HCT116 (cell line): ENCODE data around the gene ST6GALNAC4. TPM values are rescaled to one million over a fixed set of nuclear protein-coding genes. Genes with fewer than 3 reads are reported as not detected.

Experiments used
- ATAC-seq: fragments of 200-7000 bp; cut with Tn5 transposase; 2 replicates; pipeline ENCODE4 v1.9.1; 2020; ENCODE audit warnings: mild to moderate bottlenecking, moderate library complexity
- BruUV-seq: library from RNA; stranded (reverse); fragments of 400-500 nt; replicated peaks from 2 replicates; lab custom pipeline; 2021; lab: Mats Ljungman, UMichigan
- CTCF ChIA-PET: fragments of 300-600 bp; sonication (Branson Sonifier 250); formaldehyde crosslinking; loops from one replicate; lab custom pipeline; 2021; ENCODE audit warnings: antibody characterized with exemption; lab: Charles Lee
- POLR2A ChIA-PET: fragments of 300-600, 350-600 bp; sonication (Branson Sonifier 250); formaldehyde crosslinking; loops from one replicate; lab custom pipeline; 2021; ENCODE audit warnings: antibody characterized with exemption; lab: Charles Lee
- RAD21 ChIA-PET, 2 experiments: fragments of 300-600 bp; sonication (Branson Sonifier 250); formaldehyde crosslinking; loops; one replicate each; lab custom pipeline; 2023; ENCODE audit warnings: low total read pairs in 2 of 2; ENCODE audit not compliant: uncharacterized antibody in 2 of 2, unreplicated experiment in 2 of 2, low non-redundant PET in 1 of 2; lab: Charles Lee
- DNase-seq: peaks from one replicate; pipeline ENCODE4 v3.0.0-alpha.2; 2010; ENCODE audit warnings: low read depth, low spot score
- H2AFZ ChIP-seq: fragments of 200-600 bp; shearing (Covaris generic), sonication (generic); 2 replicates; pipeline ENCODE4 v1.6.1; 2017; ENCODE audit warnings: low read depth, mixed run types, mixed read lengths, antibody characterized with exemption, low read length; ENCODE audit not compliant: poor library complexity, severe bottlenecking
- H3K27ac ChIP-seq: 2 replicates; pipeline ENCODE4 v1.5.1; 2012; ENCODE audit warnings: low read depth, low read length
- H3K27me3 ChIP-seq: fragments of 200-600 bp; sonication (generic); 2 replicates; pipeline ENCODE4 v1.6.1; 2016; ENCODE audit warnings: mixed run types, low read length, mixed read lengths; ENCODE audit not compliant: insufficient read depth
- H3K36me3 ChIP-seq, 2 experiments: fragments of 200-500 bp in 1 of 2; fragments of 200-600 bp in 1 of 2; sonication (Bioruptor generic) in 1 of 2; sonication (generic) in 1 of 2; 2 replicates each; pipeline versions ENCODE4 v1.5.1 to v1.6.1; 2014 to 2016; ENCODE audit warnings: low read length in 2 of 2, inconsistent platforms in 1 of 2, mixed read lengths in 1 of 2, mixed run types in 1 of 2; ENCODE audit not compliant: insufficient read depth in 2 of 2, control insufficient read depth in 1 of 2
- H3K4me1 ChIP-seq, 2 experiments: fragments of 200-600 bp in 1 of 2; sonication (generic) in 1 of 2; 2 replicates each; pipeline versions ENCODE4 v1.5.1 to v1.6.1; 2012 to 2017; ENCODE audit warnings: low read length in 2 of 2, inconsistent platforms in 1 of 2, mild to moderate bottlenecking in 1 of 2, mixed read lengths in 1 of 2, mixed run types in 1 of 2, moderate library complexity in 1 of 2; ENCODE audit not compliant: insufficient read depth in 2 of 2, control insufficient read depth in 1 of 2
- H3K4me2 ChIP-seq: fragments of 200-600 bp; sonication (generic); 2 replicates; pipeline ENCODE4 v1.6.1; 2017; ENCODE audit warnings: mixed run types, low read length, mixed read lengths
- H3K4me3 ChIP-seq, 2 experiments: fragments of 200-600 bp in 1 of 2; sonication (generic) in 1 of 2; replicated peaks in 1 of 2; 2 replicates each; pipeline ENCODE4 v1.5.1; 2011 to 2016; ENCODE audit warnings: low read length in 2 of 2, control low read depth in 1 of 2, low read depth in 1 of 2, mild to moderate bottlenecking in 1 of 2, mixed read lengths in 1 of 2, mixed run types in 1 of 2
- H3K79me2 ChIP-seq: fragments of 200-600 bp; sonication (generic); 2 replicates; pipeline ENCODE4 v1.6.1; 2017; ENCODE audit warnings: mild to moderate bottlenecking, mixed run types, low read length, moderate library complexity, mixed read lengths; ENCODE audit not compliant: insufficient read depth
- H3K9ac ChIP-seq: fragments of 200-600 bp; sonication (generic); 2 replicates; pipeline ENCODE4 v1.6.1; 2016; ENCODE audit warnings: low read length, mixed read lengths
- H3K9me2 ChIP-seq: fragments of 200-600 bp; sonication (generic), shearing (Covaris generic); 2 replicates; pipeline ENCODE4 v1.6.1; 2017; ENCODE audit warnings: mixed run types, mild to moderate bottlenecking, moderate library complexity; ENCODE audit not compliant: insufficient read depth
- H3K9me3 ChIP-seq, 2 experiments: fragments of 200-500 bp in 1 of 2; fragments of 200-600 bp in 1 of 2; sonication (Bioruptor generic) in 1 of 2; sonication (generic) in 1 of 2; 2 replicates each; pipeline ENCODE4 v1.6.1; 2014 to 2017; ENCODE audit warnings: low read length in 2 of 2, mixed read lengths in 2 of 2, inconsistent platforms in 1 of 2, low read depth in 1 of 2, mild to moderate bottlenecking in 1 of 2, mixed run types in 1 of 2, moderate library complexity in 1 of 2; ENCODE audit not compliant: control insufficient read depth in 1 of 2, insufficient read depth in 1 of 2
- H4K20me1 ChIP-seq: fragments of 200-600 bp; sonication (generic), shearing (Covaris generic); 2 replicates; pipeline ENCODE4 v1.6.1; 2017; ENCODE audit warnings: mixed run types, mild to moderate bottlenecking, moderate library complexity; ENCODE audit not compliant: insufficient read depth
- EGR1 ChIP-seq: IDR thresholded peaks from 2 replicates; pipeline ENCODE4 v1.6.1; 2012; ENCODE audit warnings: low read depth
- JUND ChIP-seq: IDR thresholded peaks from 2 replicates; pipeline ENCODE4 v1.6.1; 2012
- RAD21 ChIP-seq: IDR thresholded peaks from 2 replicates; pipeline ENCODE4 v1.6.1; 2012; ENCODE audit warnings: low read depth, mild to moderate bottlenecking
- SP1 ChIP-seq: IDR thresholded peaks from 2 replicates; pipeline ENCODE4 v1.6.1; 2012; ENCODE audit warnings: low read depth
- ZBTB33 ChIP-seq: IDR thresholded peaks from 2 replicates; pipeline ENCODE4 v1.6.1; 2011; ENCODE audit warnings: mild to moderate bottlenecking, low read length, moderate library complexity; ENCODE audit not compliant: insufficient replicate concordance; ENCODE audit errors: extremely low read depth
- intact Hi-C: fragments of 100-400 bp; cut with micrococcal nuclease; formaldehyde crosslinking; loops from 2 replicates; pipeline ENCODE4 v1.10.0; 2022
- total RNA-seq: library from RNA; stranded (reverse); gene quantifications from one replicate; pipeline ENCODE4 v1.2.1, GENCODE V29; 2021; ENCODE audit not compliant: unreplicated experiment
- TF ChIP-seq, protein P1 (sequence below), 3 experiments: fragments of 200-600 bp in 1 of 3; sonication (generic) in 1 of 3; IDR thresholded peaks in 2 of 3; conservative IDR thresholded peaks in 1 of 3; 2 replicates each; pipeline ENCODE4 v1.5.1; 2012 to 2017; ENCODE audit warnings: low read depth in 2 of 3, low read length in 2 of 3, antibody characterized with exemption in 1 of 3, borderline replicate concordance in 1 of 3, control low read depth in 1 of 3, mild to moderate bottlenecking in 1 of 3, mixed read lengths in 1 of 3, mixed run types in 1 of 3, moderate library complexity in 1 of 3; ENCODE audit not compliant: insufficient read depth in 1 of 3

ST6GALNAC4 gene
- total RNA-seq, 1 experiment from 2014 or later, result 49.4 TPM

DNA sequence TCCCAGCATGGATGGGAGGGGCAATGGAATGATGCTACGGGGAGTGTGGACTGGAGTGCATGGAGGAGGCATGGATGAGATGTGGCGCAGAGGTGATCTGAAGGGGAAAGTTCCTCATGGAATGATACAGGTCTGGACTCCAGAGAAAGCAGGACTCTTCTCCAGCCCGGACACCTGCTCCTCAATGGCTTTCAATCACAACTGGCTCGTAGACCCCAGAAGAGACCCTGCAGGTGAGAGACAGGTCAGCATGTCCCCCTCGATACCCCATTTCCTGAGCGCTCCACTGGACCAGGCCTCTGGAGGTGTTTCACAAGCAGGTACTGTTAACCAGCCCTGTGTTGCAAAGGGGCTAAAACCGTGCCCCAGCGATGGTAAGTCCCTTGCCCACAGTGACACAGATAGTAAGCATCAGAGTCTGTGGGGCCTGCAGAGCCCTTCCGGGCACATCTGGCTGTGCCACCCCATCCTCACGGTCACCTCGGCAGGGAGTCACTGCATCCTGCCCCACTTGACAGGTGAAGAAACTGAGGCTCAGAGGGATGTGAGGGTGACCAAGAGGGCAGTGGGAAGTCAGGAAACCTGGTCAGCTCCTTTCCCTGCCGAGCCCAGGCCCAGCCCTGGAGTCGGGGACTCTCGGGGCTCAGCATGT lies 26.3 kb upstream of the ST6GALNAC4 start (continued):
- TF ChIP-seq ZBTB33 (no peak), RAD21 (no peak), SP1 (no peak)

DNA sequence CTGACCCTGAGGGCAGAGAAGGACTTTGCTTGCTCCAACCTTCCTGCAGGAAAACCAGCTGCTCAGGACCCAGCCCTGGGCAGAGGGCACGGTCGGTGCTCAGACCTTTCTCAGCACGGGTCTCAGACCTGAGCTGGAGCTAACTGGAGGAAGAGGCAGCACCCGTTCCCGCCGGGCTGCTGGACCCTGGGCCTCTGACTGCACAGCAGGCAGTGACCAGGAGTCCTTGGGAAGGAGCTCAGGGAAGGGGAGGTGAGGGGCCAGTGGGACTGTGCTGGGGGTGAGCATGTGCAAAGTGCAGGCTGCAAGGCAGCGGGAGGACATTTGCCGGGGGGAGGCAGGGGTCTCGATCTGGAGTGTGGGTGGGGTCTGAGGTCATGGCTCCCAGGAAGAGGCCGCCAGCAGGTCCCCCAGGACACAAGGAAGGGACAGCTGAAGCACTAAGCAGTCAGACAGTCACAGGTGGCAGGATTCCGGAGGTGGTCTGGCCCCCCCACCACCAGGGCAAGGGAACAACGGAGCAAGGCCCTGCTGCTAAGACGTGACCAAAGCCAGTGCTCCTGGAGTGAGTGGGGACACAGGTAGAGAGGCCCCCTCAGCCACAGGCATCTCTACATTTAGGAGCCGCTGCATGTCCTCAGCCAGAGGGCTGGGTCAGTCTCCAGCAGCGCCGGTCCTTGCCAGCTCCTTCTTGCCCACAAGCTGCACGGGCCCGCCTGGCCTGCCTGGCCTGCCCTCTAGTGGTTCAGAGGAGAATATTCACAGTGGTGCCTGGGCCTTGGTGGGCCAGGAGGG lies 25.6 kb upstream of the ST6GALNAC4 start:
- ChIA-PET POLR2A (interaction anchor here (1.0 kb wide), 1 partner anchor 156 kb away, joined by 3 read pairs; no protein-coding TSS in a partner anchor), CTCF (interaction anchor here (0.6 to 3.0 kb wide), 16 partner anchors 9 to 175 kb away, joined by 3 to 40 read pairs (median 6); partner anchors contain the start of genes NAIF1, PIP5KL1 and SLC25A25), RAD21 (interaction anchor here (0.6 to 2.1 kb wide), 3 partner anchors 93 to 125 kb away, joined by 4 to 11 read pairs (median 4); partner anchors contain the start of gene NAIF1 (in 1 of the 2))
- DNase-seq (no peak), ATAC-seq (peak; percentile 73)
- Histone ChIP-seq H3K4me1 (peaks cover 10 to 25% of the 10 kb centered on the region in 2 experiments), H3K9ac (no peak overlapping the region), H3K79me2 (peaks cover 2% of the 10 kb centered on the region), H2AFZ (no peak overlapping the region), H3K9me3 (no peaks in the 10 kb centered on the region), H3K4me3 (no peak overlapping the region), H3K9me2 (no peaks in the 10 kb centered on the region), H3K4me2 (no peak overlapping the region), H3K27ac (peak overlapping the region; percentile 16; the same call in 1 of the 2 replicates), H3K36me3 (peaks cover 0 to 9% of the 10 kb centered on the region in 2 experiments; a peak in 2 of 4 replicates), H3K27me3 (no peaks in the 10 kb centered on the region), H4K20me1 (no peaks in the 10 kb centered on the region)
- intact Hi-C loops, result loop anchor here (1.0 to 2.0 kb wide), 3 partner anchors 93 to 175 kb away; no protein-coding TSS in a partner anchor
- TF ChIP-seq SP1 (no peak), EGR1 (no peak), JUND (no peak)
- TF ChIP-seq, protein P1, sequence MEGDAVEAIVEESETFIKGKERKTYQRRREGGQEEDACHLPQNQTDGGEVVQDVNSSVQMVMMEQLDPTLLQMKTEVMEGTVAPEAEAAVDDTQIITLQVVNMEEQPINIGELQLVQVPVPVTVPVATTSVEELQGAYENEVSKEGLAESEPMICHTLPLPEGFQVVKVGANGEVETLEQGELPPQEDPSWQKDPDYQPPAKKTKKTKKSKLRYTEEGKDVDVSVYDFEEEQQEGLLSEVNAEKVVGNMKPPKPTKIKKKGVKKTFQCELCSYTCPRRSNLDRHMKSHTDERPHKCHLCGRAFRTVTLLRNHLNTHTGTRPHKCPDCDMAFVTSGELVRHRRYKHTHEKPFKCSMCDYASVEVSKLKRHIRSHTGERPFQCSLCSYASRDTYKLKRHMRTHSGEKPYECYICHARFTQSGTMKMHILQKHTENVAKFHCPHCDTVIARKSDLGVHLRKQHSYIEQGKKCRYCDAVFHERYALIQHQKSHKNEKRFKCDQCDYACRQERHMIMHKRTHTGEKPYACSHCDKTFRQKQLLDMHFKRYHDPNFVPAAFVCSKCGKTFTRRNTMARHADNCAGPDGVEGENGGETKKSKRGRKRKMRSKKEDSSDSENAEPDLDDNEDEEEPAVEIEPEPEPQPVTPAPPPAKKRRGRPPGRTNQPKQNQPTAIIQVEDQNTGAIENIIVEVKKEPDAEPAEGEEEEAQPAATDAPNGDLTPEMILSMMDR (IDR thresholded peaks at IDR 0.05 in 2 of 3, conservative IDR thresholded peaks at IDR 0.05 in 1 of 3; ENCODE audit: borderline replicate concordance in 1 of 3, insufficient read depth in 1 of 3, low read depth in 2 of 3, low read length in 2 of 3), result peak in 2 of 3 experiments; percentile 84 to 94; a peak in 4 of 6 replicates
- no TSS peak for BruUV-seq
